Measurements from ENCODE around the gene PRKAR2B. TPM values are rescaled to one million over a fixed set of nuclear protein-coding genes. Genes with fewer than 3 reads are reported as not detected.
A peak's percentile ranks its signal among the peaks of the same experiment; 100 is the strongest.

PRKAR2B gene
- total and polyA plus RNA-seq, 2 donors (not counting 1 experiment from before 2014, with no cell fraction given) = 6.5 to 14.7 TPM

DNA sequence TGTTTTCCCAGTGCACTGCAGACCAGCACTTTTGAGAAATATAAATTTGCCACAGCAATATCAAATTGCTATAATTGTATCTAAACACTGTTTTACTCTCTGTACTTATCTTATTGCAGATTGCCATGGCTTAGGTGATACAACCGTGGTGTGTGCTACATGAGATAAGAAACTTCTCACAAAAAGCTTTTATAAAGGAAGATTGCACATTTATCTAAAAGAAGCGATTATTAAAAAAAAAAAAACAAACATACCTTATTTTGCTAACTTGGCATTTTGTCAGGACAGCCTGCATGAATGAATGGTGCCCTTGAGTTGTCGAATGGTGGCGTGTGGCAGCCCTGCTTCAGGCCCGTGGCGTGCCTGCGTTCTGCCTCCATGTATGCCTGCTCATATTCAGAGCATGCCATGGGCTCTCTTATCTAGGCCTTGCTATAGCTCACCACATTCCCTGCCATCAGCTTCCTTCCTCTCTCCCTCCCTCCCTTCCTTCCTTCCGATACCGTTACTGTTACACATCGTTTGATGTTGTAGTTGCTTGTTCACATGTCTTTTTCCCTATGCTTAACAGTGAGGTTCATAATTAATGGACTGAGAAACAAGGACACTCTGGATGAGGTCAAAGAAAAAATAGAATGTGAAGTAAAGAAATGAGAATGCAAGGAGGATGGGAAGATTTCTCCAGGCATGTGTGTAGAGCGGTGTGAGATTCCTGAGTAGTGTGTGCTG, 34.9 kb downstream of the PRKAR2B start:
- H3K4me1 ChIP-seq (ENCODE audit: control insufficient read depth, extremely low read depth, insufficient read depth, low read length) = no peaks in the 10 kb centered on the region
- H2AFZ ChIP-seq (ENCODE audit: low read length) = no peak overlapping the region
- no peak for TF ChIP-seq CTCF (conservative IDR thresholded peaks at IDR 0.05 in 1 of 2, IDR thresholded peaks at IDR 0.05 in 1 of 2; ENCODE audit: low read depth in 1 of 2, low read length in 2 of 2)
- no peak for TF ChIP-seq EZH2 (IDR thresholded peaks at IDR 0.05; ENCODE audit: low read length, missing control alignments)
- H4K20me1 ChIP-seq (ENCODE audit: control insufficient read depth, extremely low read depth, insufficient read depth, low read length) = no peaks in the 10 kb centered on the region
- no peaks in the 10 kb centered on the region for H3K36me3 ChIP-seq (ENCODE audit: control insufficient read depth, insufficient read depth, low read length)
- no peak overlapping the region for H3K4me3 ChIP-seq (replicated peaks in 1 of 4; ENCODE audit: control extremely low read depth in 1 of 4, insufficient read depth in 1 of 4, low read depth in 3 of 4, low read length in 4 of 4)
- DNase-seq (ENCODE audit: low read depth in 2 of 2) = no peak
- H3K27ac ChIP-seq (ENCODE audit: insufficient read depth, low read length) = no peak overlapping the region
- no peaks in the 10 kb centered on the region for H3K9me3 ChIP-seq (ENCODE audit: control insufficient read depth, insufficient read depth, low read depth, low read length)
- H3K4me2 ChIP-seq (ENCODE audit: extremely low read depth, insufficient read depth, low read length) = no peak overlapping the region
- no peaks in the 10 kb centered on the region for H3K27me3 ChIP-seq (ENCODE audit: control insufficient read depth, insufficient read depth, low read length)
- H3K79me2 ChIP-seq (ENCODE audit: control insufficient read depth, insufficient read depth, low read length) = no peaks in the 10 kb centered on the region
- H3K9ac ChIP-seq (ENCODE audit: insufficient read depth, low read length) = no peak overlapping the region

- H3K27me3 ChIP-seq (ENCODE audit: control insufficient read depth, insufficient read depth, low read length) = no peaks in the 10 kb centered on the region
- no peak overlapping the region for H3K9ac ChIP-seq (ENCODE audit: insufficient read depth, low read length)
- no peak overlapping the region for H3K4me2 ChIP-seq (ENCODE audit: extremely low read depth, insufficient read depth, low read length)
- H2AFZ ChIP-seq (ENCODE audit: low read length) = no peak overlapping the region
- no peak overlapping the region for H3K4me3 ChIP-seq (replicated peaks in 1 of 4; ENCODE audit: control extremely low read depth in 1 of 4, insufficient read depth in 1 of 4, low read depth in 3 of 4, low read length in 4 of 4)
- TF ChIP-seq EZH2 (IDR thresholded peaks at IDR 0.05; ENCODE audit: low read length, missing control alignments) (no peak), CTCF (conservative IDR thresholded peaks at IDR 0.05 in 1 of 2, IDR thresholded peaks at IDR 0.05 in 1 of 2; ENCODE audit: low read depth in 1 of 2, low read length in 2 of 2) (no peak)
- H3K36me3 ChIP-seq (ENCODE audit: control insufficient read depth, insufficient read depth, low read length) = no peaks in the 10 kb centered on the region
- no peaks in the 10 kb centered on the region for H3K79me2 ChIP-seq (ENCODE audit: control insufficient read depth, insufficient read depth, low read length)
- H3K9me3 ChIP-seq (ENCODE audit: control insufficient read depth, insufficient read depth, low read depth, low read length) = no peaks in the 10 kb centered on the region
- no peaks in the 10 kb centered on the region for H4K20me1 ChIP-seq (ENCODE audit: control insufficient read depth, extremely low read depth, insufficient read depth, low read length)
- H3K27ac ChIP-seq (ENCODE audit: insufficient read depth, low read length) = no peak overlapping the region
- DNase-seq (ENCODE audit: low read depth in 2 of 2) = peak in 1 of 2 donors; percentile 28
- no peaks in the 10 kb centered on the region for H3K4me1 ChIP-seq (ENCODE audit: control insufficient read depth, extremely low read depth, insufficient read depth, low read length)
Measured at GRCh38 chr7:107080099-107080505, 35.6 kb downstream of the PRKAR2B start.

GRCh38 chr7:107080533-107080932, 36.0 kb downstream of the PRKAR2B start:
- Histone ChIP-seq H3K4me1 (ENCODE audit: control insufficient read depth, extremely low read depth, insufficient read depth, low read length) (no peaks in the 10 kb centered on the region), H3K27me3 (ENCODE audit: control insufficient read depth, insufficient read depth, low read length) (no peaks in the 10 kb centered on the region), H4K20me1 (ENCODE audit: control insufficient read depth, extremely low read depth, insufficient read depth, low read length) (no peaks in the 10 kb centered on the region), H3K4me2 (ENCODE audit: extremely low read depth, insufficient read depth, low read length) (no peak overlapping the region), H3K36me3 (ENCODE audit: control insufficient read depth, insufficient read depth, low read length) (no peaks in the 10 kb centered on the region), H2AFZ (ENCODE audit: low read length) (no peak overlapping the region), H3K4me3 (replicated peaks in 1 of 4; ENCODE audit: control extremely low read depth in 1 of 4, insufficient read depth in 1 of 4, low read depth in 3 of 4, low read length in 4 of 4) (no peak overlapping the region), H3K79me2 (ENCODE audit: control insufficient read depth, insufficient read depth, low read length) (no peaks in the 10 kb centered on the region), H3K9me3 (ENCODE audit: control insufficient read depth, insufficient read depth, low read depth, low read length) (no peaks in the 10 kb centered on the region), H3K27ac (ENCODE audit: insufficient read depth, low read length) (no peak overlapping the region), H3K9ac (ENCODE audit: insufficient read depth, low read length) (no peak overlapping the region)
- no peak for DNase-seq (ENCODE audit: low read depth in 2 of 2)
- TF ChIP-seq CTCF (conservative IDR thresholded peaks at IDR 0.05 in 1 of 2, IDR thresholded peaks at IDR 0.05 in 1 of 2; ENCODE audit: low read depth in 1 of 2, low read length in 2 of 2) = no peak
- no peak for TF ChIP-seq EZH2 (IDR thresholded peaks at IDR 0.05; ENCODE audit: low read length, missing control alignments)
